GM21576 (cell line): ENCODE results near the gene PANX1.
"Not testable (repeated sequence)": the region's sequence is repeated elsewhere in the genome, so short reads cannot be mapped to it uniquely, and the experiment has no call there.

Experiments
- ATAC-seq: cut with Tn5 transposase; IDR thresholded peaks from one replicate; pipeline ENCODE4 v1.9.1; 2021; ENCODE audit warnings: mild to moderate bottlenecking, moderate library complexity; ENCODE audit not compliant: unreplicated experiment

The PANX1 gene

GRCh38 chr11:94128746-94129511, at the start of gene PANX1:
PANX1 (plus strand) TSS chr11:94128841; CDS start chr11:94129313, 472 bp downstream.
- ATAC-seq, result peak; percentile 69

GRCh38 chr11:94084164-94084563, 44.5 kb upstream of the PANX1 start:
- ATAC-seq, result no peak

- ATAC-seq, result no peak
Observed at GRCh38 chr11:94088906-94089305, 39.7 kb upstream of the PANX1 start.

GRCh38 chr11:94089341-94089740, 39.3 kb upstream of the PANX1 start:
- ATAC-seq, result no peak

GRCh38 chr11:94090401-94090800, 38.2 kb upstream of the PANX1 start:
- no peak for ATAC-seq

- ATAC-seq, result no peak
Observed at GRCh38 chr11:94091091-94091490, 37.5 kb upstream of the PANX1 start.

GRCh38 chr11:94100253-94100652, 28.4 kb upstream of the PANX1 start:
- ATAC-seq, result no peak

GRCh38 chr11:94103471-94103870, 25.2 kb upstream of the PANX1 start:
- no peak for ATAC-seq

- ATAC-seq, result no peak
Observed at GRCh38 chr11:94104734-94105133, 23.9 kb upstream of the PANX1 start.

GRCh38 chr11:94106716-94107115, 21.9 kb upstream of the PANX1 start:
- ATAC-seq, result no peak

GRCh38 chr11:94107363-94107762, 21.3 kb upstream of the PANX1 start:
- ATAC-seq, result no peak

- no peak for ATAC-seq
Observed at GRCh38 chr11:94111241-94111640, 17.4 kb upstream of the PANX1 start.

- ATAC-seq, result no peak
Observed at GRCh38 chr11:94111660-94112059, 17.0 kb upstream of the PANX1 start.

GRCh38 chr11:94112206-94112953, 16.3 kb upstream of the PANX1 start:
- no peak for ATAC-seq

GRCh38 chr11:94117197-94117574, 11.5 kb upstream of the PANX1 start:
- no peak for ATAC-seq

GRCh38 chr11:94117871-94118270, 10.8 kb upstream of the PANX1 start:
- ATAC-seq, result no peak

- not testable (repeated sequence) for ATAC-seq
Observed at GRCh38 chr11:94119676-94120075, 9.0 kb upstream of the PANX1 start.

GRCh38 chr11:94120516-94120915, 8.1 kb upstream of the PANX1 start:
- not testable (repeated sequence) for ATAC-seq

- no peak for ATAC-seq
Observed at GRCh38 chr11:94120946-94121345, 7.7 kb upstream of the PANX1 start.

- no peak for ATAC-seq
Observed at GRCh38 chr11:94125407-94126115, 3.1 kb upstream of the PANX1 start.

- no peak for ATAC-seq
Observed at GRCh38 chr11:94127638-94128037, 1.0 kb upstream of the PANX1 start.

- no peak for ATAC-seq
Observed at GRCh38 chr11:94128291-94128745, 323 bp upstream of the PANX1 start.
